H1 (cell line): ENCODE measurements around the gene WDR35.

Experiments used
- BRCA1 ChIP-seq: IDR thresholded peaks from 2 replicates; pipeline ENCODE4 v1.6.1; 2012; ENCODE audit warnings: low read depth, low read length, improper control_type of control experiment
- HDAC6 ChIP-seq: IDR thresholded peaks from one replicate; pipeline ENCODE4 v1.7.1; 2012; ENCODE audit warnings: low read depth, mild to moderate bottlenecking, inconsistent platforms, low read length, moderate library complexity
- JUND ChIP-seq: IDR thresholded peaks from 2 replicates; pipeline ENCODE4 v1.6.1; 2011; ENCODE audit warnings: mild to moderate bottlenecking, improper control_type of control experiment, low read length
- RAD21 ChIP-seq, 2 experiments: IDR thresholded peaks in 1 of 2; conservative IDR thresholded peaks in 1 of 2; 2 replicates each; pipeline ENCODE4 v1.6.1; 2011; ENCODE audit warnings: low read depth in 2 of 2, low read length in 2 of 2, improper control_type of control experiment in 1 of 2, inconsistent platforms in 1 of 2, mild to moderate bottlenecking in 1 of 2, moderate library complexity in 1 of 2
- RFX5 ChIP-seq: IDR thresholded peaks from 2 replicates; pipeline ENCODE4 v1.6.1; 2011; ENCODE audit warnings: low read depth, low read length, improper control_type of control experiment, borderline replicate concordance
- TBP ChIP-seq: IDR thresholded peaks from 2 replicates; pipeline ENCODE4 v1.6.1; 2011; ENCODE audit warnings: low read depth, low read length, improper control_type of control experiment
- ZNF274 ChIP-seq: IDR thresholded peaks from 2 replicates; pipeline ENCODE4 v1.7.0; 2012; ENCODE audit warnings: low read length, borderline replicate concordance; ENCODE audit errors: extremely low read depth
- TF ChIP-seq, protein P1 (sequence below), 3 experiments: IDR thresholded peaks; 1 replicate in 2 of 3; 2 replicates in 1 of 3; pipeline versions ENCODE4 v1.5.1 to v1.6.1; 2011; ENCODE audit warnings: low read length in 3 of 3, mild to moderate bottlenecking in 3 of 3, inconsistent platforms in 2 of 3, low read depth in 1 of 3, moderate library complexity in 1 of 3; ENCODE audit not compliant: insufficient read depth in 1 of 3; ENCODE audit errors: control extremely low read depth in 1 of 3
- TF ChIP-seq, protein P2 (sequence below): IDR thresholded peaks from 2 replicates; pipeline ENCODE4 v1.6.1; 2012; ENCODE audit warnings: low read length, inconsistent platforms

DNA sequence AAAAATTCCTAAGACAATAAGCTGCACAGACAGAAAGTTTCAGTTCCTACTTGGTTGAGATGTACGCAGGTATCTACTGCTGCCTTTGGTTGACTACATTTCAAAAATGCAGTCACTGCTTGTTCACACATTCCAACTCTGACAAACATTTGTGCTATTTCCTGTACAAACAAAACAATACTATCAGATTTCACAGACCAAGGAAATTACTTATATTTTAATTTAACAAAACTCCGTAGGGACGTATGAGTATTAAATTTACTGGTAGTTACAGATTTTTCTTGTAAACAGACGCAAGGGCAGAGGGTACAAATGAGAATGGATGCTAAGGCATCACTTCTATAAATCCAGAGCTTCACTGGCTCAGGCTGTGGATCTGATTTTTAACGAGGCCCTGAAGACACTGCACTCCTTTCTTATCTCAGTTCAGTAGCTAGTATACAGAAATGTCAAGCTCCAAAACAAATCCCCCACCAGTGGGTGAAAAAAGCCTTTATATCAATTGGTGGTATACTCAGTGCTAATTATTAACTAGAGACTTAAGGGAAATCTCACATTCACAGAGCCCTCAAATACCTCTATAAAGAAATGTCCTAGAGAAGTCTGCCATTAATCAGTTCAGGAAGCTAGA lies 56.4 kb downstream of the WDR35 start:
- TF ChIP-seq ZNF274 (no peak), RFX5 (no peak), HDAC6 (no peak), BRCA1 (no peak), RAD21 (IDR thresholded peaks at IDR 0.05 in 1 of 2, conservative IDR thresholded peaks at IDR 0.05 in 1 of 2; ENCODE audit: low read depth in 2 of 2, low read length in 2 of 2) (no peak), TBP (no peak), JUND (no peak)
- TF ChIP-seq, protein P1, sequence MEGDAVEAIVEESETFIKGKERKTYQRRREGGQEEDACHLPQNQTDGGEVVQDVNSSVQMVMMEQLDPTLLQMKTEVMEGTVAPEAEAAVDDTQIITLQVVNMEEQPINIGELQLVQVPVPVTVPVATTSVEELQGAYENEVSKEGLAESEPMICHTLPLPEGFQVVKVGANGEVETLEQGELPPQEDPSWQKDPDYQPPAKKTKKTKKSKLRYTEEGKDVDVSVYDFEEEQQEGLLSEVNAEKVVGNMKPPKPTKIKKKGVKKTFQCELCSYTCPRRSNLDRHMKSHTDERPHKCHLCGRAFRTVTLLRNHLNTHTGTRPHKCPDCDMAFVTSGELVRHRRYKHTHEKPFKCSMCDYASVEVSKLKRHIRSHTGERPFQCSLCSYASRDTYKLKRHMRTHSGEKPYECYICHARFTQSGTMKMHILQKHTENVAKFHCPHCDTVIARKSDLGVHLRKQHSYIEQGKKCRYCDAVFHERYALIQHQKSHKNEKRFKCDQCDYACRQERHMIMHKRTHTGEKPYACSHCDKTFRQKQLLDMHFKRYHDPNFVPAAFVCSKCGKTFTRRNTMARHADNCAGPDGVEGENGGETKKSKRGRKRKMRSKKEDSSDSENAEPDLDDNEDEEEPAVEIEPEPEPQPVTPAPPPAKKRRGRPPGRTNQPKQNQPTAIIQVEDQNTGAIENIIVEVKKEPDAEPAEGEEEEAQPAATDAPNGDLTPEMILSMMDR (IDR thresholded peaks at IDR 0.05; ENCODE audit: control extremely low read depth in 1 of 3, insufficient read depth in 1 of 3, low read depth in 1 of 3, low read length in 3 of 3), result no peak
- TF ChIP-seq, protein P2, sequence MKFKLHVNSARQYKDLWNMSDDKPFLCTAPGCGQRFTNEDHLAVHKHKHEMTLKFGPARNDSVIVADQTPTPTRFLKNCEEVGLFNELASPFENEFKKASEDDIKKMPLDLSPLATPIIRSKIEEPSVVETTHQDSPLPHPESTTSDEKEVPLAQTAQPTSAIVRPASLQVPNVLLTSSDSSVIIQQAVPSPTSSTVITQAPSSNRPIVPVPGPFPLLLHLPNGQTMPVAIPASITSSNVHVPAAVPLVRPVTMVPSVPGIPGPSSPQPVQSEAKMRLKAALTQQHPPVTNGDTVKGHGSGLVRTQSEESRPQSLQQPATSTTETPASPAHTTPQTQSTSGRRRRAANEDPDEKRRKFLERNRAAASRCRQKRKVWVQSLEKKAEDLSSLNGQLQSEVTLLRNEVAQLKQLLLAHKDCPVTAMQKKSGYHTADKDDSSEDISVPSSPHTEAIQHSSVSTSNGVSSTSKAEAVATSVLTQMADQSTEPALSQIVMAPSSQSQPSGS, result no peak
